Measurements from ENCODE around the gene OR2A5. TPM values are rescaled to one million over a fixed set of nuclear protein-coding genes. Genes with fewer than 3 reads are reported as not detected.

OR2A5 gene
- not detected in 2 replicates for total RNA-seq

GRCh38 chr7:144048648-144049047 lies at the start of gene OR2A5:
Gene OR2A5 (plus strand): TSS chr7:144048948. CDS start chr7:144050402, 1,454 bp downstream.

GRCh38 chr7:144000020-144000419 lies 48.7 kb upstream of the OR2A5 start, which contains the start of gene OR6B1:
Gene OR6B1 (plus strand): TSS chr7:144000320. CDS start chr7:144003997, 3,677 bp downstream.

GRCh38 chr7:144069511-144069910 lies 20.8 kb downstream of the OR2A5 start, which contains the start of gene OR2A25:
Gene OR2A25 (plus strand): TSS chr7:144069811. CDS start chr7:144074220, 4,409 bp downstream.

GRCh38 chr7:144085978-144086377 lies 37.2 kb downstream of the OR2A5 start, which contains the start of gene OR2A12:
Gene OR2A12 (plus strand): TSS chr7:144086278. CDS start chr7:144095108, 8,830 bp downstream.

Other genes with a start within 250 kb of the OR2A5 start
- 102 and 103 TPM in 2 replicates for gene TCAF1, start 146.8 kb upstream of the OR2A5 start, total RNA-seq
- not detected in 2 replicates for gene OR2F2, start 113.7 kb upstream of the OR2A5 start, total RNA-seq
- not detected in 2 replicates for gene OR2F1, start 94.1 kb upstream of the OR2A5 start, total RNA-seq
- not detected in 2 replicates for gene OR6B1, start 48.6 kb upstream of the OR2A5 start, total RNA-seq
- not detected in 2 replicates for gene OR2A25, start 20.9 kb downstream of the OR2A5 start, total RNA-seq
- gene OR2A12, start 37.3 kb downstream of the OR2A5 start, total RNA-seq = not detected in 2 replicates
- not detected in 2 replicates for gene OR2A2, start 60.6 kb downstream of the OR2A5 start, total RNA-seq
- not detected in 2 replicates for gene OR2A14, start 74.2 kb downstream of the OR2A5 start, total RNA-seq
- under 0.01 and 0.65 TPM in 2 replicates for gene CTAGE4, start 134.5 kb downstream of the OR2A5 start, total RNA-seq
- gene ARHGEF35, start 146.9 kb downstream of the OR2A5 start, total RNA-seq = 0.65 TPM in 1 of 2 replicates, not detected in the other
- not detected in 2 replicates for gene OR2A42, start 190.7 kb downstream of the OR2A5 start, total RNA-seq
- not detected in 2 replicates for gene OR2A7, start 215.8 kb downstream of the OR2A5 start, total RNA-seq
- gene CTAGE8, start 220.3 kb downstream of the OR2A5 start, total RNA-seq = under 0.01 TPM in 1 of 2 replicates, not detected in the other